GM12878 (cell line): ENCODE data around the gene CHRM2.

ENCODE experiments used
- CTCF ChIP-seq, 3 experiments: IDR thresholded peaks in 2 of 3; conservative IDR thresholded peaks in 1 of 3; 2 replicates each; pipeline ENCODE4 v1.5.1; 2011; ENCODE audit warnings: low read depth in 3 of 3, low read length in 3 of 3, mild to moderate bottlenecking in 3 of 3, control low read depth in 2 of 3, moderate library complexity in 2 of 3, inconsistent platforms in 1 of 3, mixed read lengths in 1 of 3; ENCODE audit not compliant: control insufficient read depth in 2 of 3, insufficient read depth in 1 of 3; ENCODE audit errors: extremely low read depth in 1 of 3
- JUNB ChIP-seq: IDR thresholded peaks from 2 replicates; pipeline ENCODE4 v1.6.1; 2016; ENCODE audit warnings: antibody characterized with exemption, mild to moderate bottlenecking
- NR2C2 ChIP-seq: IDR thresholded peaks from 2 replicates; pipeline ENCODE4 v1.6.1; 2011; ENCODE audit warnings: borderline replicate concordance, low read depth; ENCODE audit not compliant: control insufficient read depth, insufficient read length

GRCh38 chr7:136953386-136953785 lies 84.9 kb downstream of the CHRM2 start:
- no peak for TF ChIP-seq CTCF (IDR thresholded peaks at IDR 0.05 in 2 of 3, conservative IDR thresholded peaks at IDR 0.05 in 1 of 3; ENCODE audit: control insufficient read depth in 2 of 3, extremely low read depth in 1 of 3, insufficient read depth in 1 of 3, low read depth in 3 of 3, low read length in 3 of 3)
- no peak for TF ChIP-seq JUNB
- TF ChIP-seq NR2C2 = no peak
